CD4-positive, alpha-beta T cell treated with Interleukin-2 at 100 ng/mL for 4 hours (primary cell): ENCODE data around the gene BSG.
A peak's percentile ranks its signal among the peaks of the same experiment; 100 is the strongest.

Experiments
- DNase-seq: peaks from one replicate; pipeline ENCODE4 v3.0.0-alpha.2; 2020; ENCODE audit warnings: low spot score

The BSG gene

GRCh38 chr19:604355-604754, 32.0 kb downstream of the BSG start:
- peak; percentile 1 for DNase-seq

- DNase-seq, result peak; percentile 9
Measured at GRCh38 chr19:605061-605971, 32.9 kb downstream of the BSG start.

GRCh38 chr19:607301-608154, 35.1 kb downstream of the BSG start:
- DNase-seq, result no peak

GRCh38 chr19:608155-609003, 36.0 kb downstream of the BSG start:
- no peak for DNase-seq

- no peak for DNase-seq
Measured at GRCh38 chr19:609004-609346, 36.6 kb downstream of the BSG start.

GRCh38 chr19:610071-610800, 37.8 kb downstream of the BSG start:
- DNase-seq, result peak; percentile 49

- peak; percentile 60 for DNase-seq
Measured at GRCh38 chr19:610801-611480, 38.5 kb downstream of the BSG start.

- peak; percentile 87 for DNase-seq
Measured at GRCh38 chr19:611481-611868, 39.1 kb downstream of the BSG start.

GRCh38 chr19:612941-613340, 40.5 kb downstream of the BSG start:
- no peak for DNase-seq

GRCh38 chr19:613732-614567, 41.6 kb downstream of the BSG start:
- no peak for DNase-seq

GRCh38 chr19:615619-616018, 43.2 kb downstream of the BSG start:
- no peak for DNase-seq

- DNase-seq, result no peak
Measured at GRCh38 chr19:616062-616700, 43.8 kb downstream of the BSG start.

GRCh38 chr19:616747-617526, 44.5 kb downstream of the BSG start:
- no peak for DNase-seq

- DNase-seq, result no peak
Measured at GRCh38 chr19:617551-618246, 45.3 kb downstream of the BSG start.

GRCh38 chr19:618247-618619, 45.8 kb downstream of the BSG start:
- DNase-seq, result no peak

- DNase-seq, result no peak
Measured at GRCh38 chr19:618674-619285, 46.4 kb downstream of the BSG start.

GRCh38 chr19:619286-620002, 47.0 kb downstream of the BSG start:
- no peak for DNase-seq
